ENCODE results near the gene ZNF275. TPM values are rescaled to one million over a fixed set of nuclear protein-coding genes. Genes with fewer than 3 reads are reported as not detected.

The ZNF275 gene
- total and polyA plus RNA-seq, 2 donors (not counting 1 experiment from before 2014, with no cell fraction given) = 8.8 to 17.6 TPM

GRCh38 chrX:153310901-153311300, 23.1 kb upstream of the ZNF275 start:
- Histone ChIP-seq H3K9ac (ENCODE audit: low read length) (no peak overlapping the region), H3K79me2 (ENCODE audit: control insufficient read depth, insufficient read depth, low read length) (no peaks in the 10 kb centered on the region), H4K20me1 (ENCODE audit: control insufficient read depth, insufficient read depth, low read length, poor library complexity, severe bottlenecking) (no peaks in the 10 kb centered on the region), H3K4me3 (ENCODE audit: control extremely low read depth in 1 of 5, extremely low read depth in 1 of 5, insufficient read depth in 1 of 5, low read depth in 2 of 5, low read length in 4 of 5) (no peak overlapping the region), H3K4me1 (ENCODE audit: control insufficient read depth in 2 of 2, insufficient read depth in 2 of 2, low read length in 2 of 2) (no peaks in the 10 kb centered on the region), H3K36me3 (replicated peaks in 1 of 2; ENCODE audit: control extremely low read depth in 1 of 2, control insufficient read depth in 1 of 2, extremely low read depth in 1 of 2, insufficient read depth in 2 of 2, low read length in 1 of 2) (no peaks in the 10 kb centered on the region), H3K27ac (ENCODE audit: low read length in 2 of 2) (no peak overlapping the region), H2AFZ (ENCODE audit: insufficient read depth, low read depth, low read length, poor library complexity, severe bottlenecking) (no peak overlapping the region), H3K27me3 (replicated peaks in 1 of 4; ENCODE audit: control extremely low read depth in 1 of 4, control insufficient read depth in 3 of 4, insufficient read depth in 4 of 4, low read length in 3 of 4) (no peaks in the 10 kb centered on the region), H3K9me3 (ENCODE audit: control extremely low read depth in 1 of 3, control insufficient read depth in 2 of 3, insufficient read depth in 1 of 3, low read length in 2 of 3) (no peaks in the 10 kb centered on the region), H3K4me2 (replicated peaks; ENCODE audit: low read depth, low read length, poor library complexity, severe bottlenecking) (no peak overlapping the region)
- Mint-ChIP-seq H3K27me3 (no peaks in the 10 kb centered on the region), H3K9me3 (ENCODE audit: insufficient read depth) (no peaks in the 10 kb centered on the region), H3K4me3 (no peak overlapping the region), H3K4me1 (no peaks in the 10 kb centered on the region), H3K27ac (no peak overlapping the region)
- intact Hi-C loops (cut with micrococcal nuclease) = no loop called here
- TF ChIP-seq CTCF (IDR thresholded peaks at IDR 0.05) = no peak
- no peak for TF ChIP-seq EZH2 (IDR thresholded peaks at IDR 0.05; ENCODE audit: borderline replicate concordance, insufficient read depth, low read depth, low read length, poor library complexity, severe bottlenecking)
- 95% methylated on average over 8 of the region's 9 CpGs for WGBS (ENCODE audit: insufficient coverage)
- ATAC-seq (ENCODE audit: low read depth) (no peak), DNase-seq (no peak)
- ChIA-PET CTCF (no interaction called here), POLR2A (no interaction called here)

GRCh38 chrX:153312041-153312440, 21.9 kb upstream of the ZNF275 start:
- no peaks in the 10 kb centered on the region for H3K36me3 ChIP-seq (replicated peaks in 1 of 2; ENCODE audit: control extremely low read depth in 1 of 2, control insufficient read depth in 1 of 2, extremely low read depth in 1 of 2, insufficient read depth in 2 of 2, low read length in 1 of 2)
- no peaks in the 10 kb centered on the region for H3K9me3 ChIP-seq (ENCODE audit: control extremely low read depth in 1 of 3, control insufficient read depth in 2 of 3, insufficient read depth in 1 of 3, low read length in 2 of 3)
- no peaks in the 10 kb centered on the region for H3K4me1 ChIP-seq (ENCODE audit: control insufficient read depth in 2 of 2, insufficient read depth in 2 of 2, low read length in 2 of 2)
- Mint-ChIP-seq H3K9me3 (ENCODE audit: insufficient read depth) (no peaks in the 10 kb centered on the region), H3K4me3 (no peak overlapping the region), H3K4me1 (no peaks in the 10 kb centered on the region), H3K27me3 (no peaks in the 10 kb centered on the region), H3K27ac (no peak overlapping the region)
- H2AFZ ChIP-seq (ENCODE audit: insufficient read depth, low read depth, low read length, poor library complexity, severe bottlenecking) = no peak overlapping the region
- ATAC-seq (ENCODE audit: low read depth) = no peak
- no peaks in the 10 kb centered on the region for H3K27me3 ChIP-seq (replicated peaks in 1 of 4; ENCODE audit: control extremely low read depth in 1 of 4, control insufficient read depth in 3 of 4, insufficient read depth in 4 of 4, low read length in 3 of 4)
- H3K9ac ChIP-seq (ENCODE audit: low read length) = no peak overlapping the region
- no peak overlapping the region for H3K27ac ChIP-seq (ENCODE audit: low read length in 2 of 2)
- intact Hi-C loops (cut with micrococcal nuclease) = no loop called here
- no peak for TF ChIP-seq EZH2 (IDR thresholded peaks at IDR 0.05; ENCODE audit: borderline replicate concordance, insufficient read depth, low read depth, low read length, poor library complexity, severe bottlenecking)
- no peak for TF ChIP-seq CTCF (IDR thresholded peaks at IDR 0.05)
- ChIA-PET CTCF (no interaction called here), POLR2A (no interaction called here)
- H4K20me1 ChIP-seq (ENCODE audit: control insufficient read depth, insufficient read depth, low read length, poor library complexity, severe bottlenecking) = no peaks in the 10 kb centered on the region
- H3K4me3 ChIP-seq (ENCODE audit: control extremely low read depth in 1 of 5, extremely low read depth in 1 of 5, insufficient read depth in 1 of 5, low read depth in 2 of 5, low read length in 4 of 5) = no peak overlapping the region
- 100% methylated on average over 1 of the region's 5 CpGs for WGBS (ENCODE audit: insufficient coverage)
- no peak overlapping the region for H3K4me2 ChIP-seq (replicated peaks; ENCODE audit: low read depth, low read length, poor library complexity, severe bottlenecking)
- no peaks in the 10 kb centered on the region for H3K79me2 ChIP-seq (ENCODE audit: control insufficient read depth, insufficient read depth, low read length)
- DNase-seq = no peak
